GM10266 (cell line): ENCODE measurements around the gene ACTL8.

Source experiments
- DNase-seq: peaks from one replicate; pipeline ENCODE4 v3.0.0; 2012; ENCODE audit errors: extremely low spot score
- TF ChIP-seq, protein P1 (sequence below): IDR thresholded peaks from 2 replicates; pipeline ENCODE4 v1.5.1; 2012; ENCODE audit warnings: mild to moderate bottlenecking, low read depth; ENCODE audit not compliant: control insufficient read depth, insufficient read depth; ENCODE audit errors: missing control alignments

The ACTL8 gene

GRCh38 chr1:17725811-17726582 lies 29.1 kb upstream of the ACTL8 start:
- DNase-seq: no peak
- TF ChIP-seq, protein P1, sequence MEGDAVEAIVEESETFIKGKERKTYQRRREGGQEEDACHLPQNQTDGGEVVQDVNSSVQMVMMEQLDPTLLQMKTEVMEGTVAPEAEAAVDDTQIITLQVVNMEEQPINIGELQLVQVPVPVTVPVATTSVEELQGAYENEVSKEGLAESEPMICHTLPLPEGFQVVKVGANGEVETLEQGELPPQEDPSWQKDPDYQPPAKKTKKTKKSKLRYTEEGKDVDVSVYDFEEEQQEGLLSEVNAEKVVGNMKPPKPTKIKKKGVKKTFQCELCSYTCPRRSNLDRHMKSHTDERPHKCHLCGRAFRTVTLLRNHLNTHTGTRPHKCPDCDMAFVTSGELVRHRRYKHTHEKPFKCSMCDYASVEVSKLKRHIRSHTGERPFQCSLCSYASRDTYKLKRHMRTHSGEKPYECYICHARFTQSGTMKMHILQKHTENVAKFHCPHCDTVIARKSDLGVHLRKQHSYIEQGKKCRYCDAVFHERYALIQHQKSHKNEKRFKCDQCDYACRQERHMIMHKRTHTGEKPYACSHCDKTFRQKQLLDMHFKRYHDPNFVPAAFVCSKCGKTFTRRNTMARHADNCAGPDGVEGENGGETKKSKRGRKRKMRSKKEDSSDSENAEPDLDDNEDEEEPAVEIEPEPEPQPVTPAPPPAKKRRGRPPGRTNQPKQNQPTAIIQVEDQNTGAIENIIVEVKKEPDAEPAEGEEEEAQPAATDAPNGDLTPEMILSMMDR: no peak

GRCh38 chr1:17728123-17728712 lies 26.9 kb upstream of the ACTL8 start:
- TF ChIP-seq, protein P1: no peak
- no peak for DNase-seq

GRCh38 chr1:17729248-17729647 lies 25.9 kb upstream of the ACTL8 start:
- TF ChIP-seq, protein P1: no peak
- DNase-seq: no peak

DNA sequence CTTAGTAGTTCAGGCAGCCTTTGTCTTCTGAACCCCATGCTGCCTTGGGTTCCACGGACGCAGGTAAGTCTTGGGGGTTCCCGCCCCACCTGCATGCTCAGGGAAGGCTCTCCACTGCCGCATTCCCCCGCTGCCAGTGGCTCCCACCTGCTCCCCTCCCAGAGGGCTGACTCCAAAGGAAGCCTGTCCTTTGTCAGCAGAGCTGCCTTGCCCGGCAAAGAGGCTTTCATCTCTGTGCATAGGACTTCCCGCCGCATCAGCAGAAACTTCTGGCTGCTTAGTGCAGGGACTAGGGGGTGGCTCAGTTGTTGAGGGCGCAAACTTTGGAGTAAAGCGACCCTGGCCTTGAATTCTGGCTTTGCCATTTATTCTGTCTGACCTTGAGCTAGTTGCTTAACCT lies 25.2 kb upstream of the ACTL8 start:
- TF ChIP-seq, protein P1: no peak
- DNase-seq: no peak

GRCh38 chr1:17731460-17731859 lies 23.7 kb upstream of the ACTL8 start:
- TF ChIP-seq, protein P1: no peak

GRCh38 chr1:17732475-17732874 lies 22.7 kb upstream of the ACTL8 start:
- TF ChIP-seq, protein P1: no peak
- no peak for DNase-seq

More at GRCh38 chr1:17731460-17731859, 23.7 kb upstream of the ACTL8 start:
- DNase-seq: no peak

DNA sequence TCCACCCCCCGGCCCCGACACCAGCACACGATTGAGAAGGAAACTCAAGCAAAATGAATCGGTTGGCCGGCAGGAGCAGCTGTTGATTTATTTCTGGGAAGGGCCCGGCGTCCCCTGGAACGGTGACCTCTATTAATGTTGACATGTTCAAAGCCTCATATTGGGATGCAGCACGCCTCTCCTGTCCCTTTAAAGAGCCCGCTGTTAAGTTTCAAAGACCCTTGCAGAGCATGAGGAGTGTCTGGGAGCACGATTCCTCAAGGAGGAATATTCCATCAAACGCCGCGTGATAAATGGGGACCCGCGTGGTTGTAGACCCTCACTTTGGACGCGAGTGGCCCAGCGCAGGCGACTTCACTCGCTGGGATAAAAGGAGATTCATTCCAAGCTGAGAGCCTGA lies 21.5 kb upstream of the ACTL8 start:
- no peak for DNase-seq
- TF ChIP-seq, protein P1: no peak
